GM21367 (cell line): ENCODE measurements around the gene OTOA.
"Not testable (repeated sequence)": the region's sequence is repeated elsewhere in the genome, so short reads cannot be mapped to it uniquely, and the experiment has no call there.

Experiments
- ATAC-seq: cut with Tn5 transposase; IDR thresholded peaks from one replicate; pipeline ENCODE4 v1.9.1; 2021; ENCODE audit not compliant: unreplicated experiment

OTOA gene

GRCh38 chr16:21639493-21639892, 24.3 kb upstream of the OTOA start:
- ATAC-seq, result no peak

- ATAC-seq, result no peak
These were observed 21.9 kb upstream of the OTOA start for GRCh38 chr16:21641916-21642315.

- no peak for ATAC-seq
These were observed 20.9 kb upstream of the OTOA start for GRCh38 chr16:21642861-21643260.

- no peak for ATAC-seq
These were observed 20.0 kb upstream of the OTOA start for GRCh38 chr16:21643785-21644184.

GRCh38 chr16:21644674-21645073, 19.1 kb upstream of the OTOA start:
- ATAC-seq, result no peak

GRCh38 chr16:21645261-21645721, 18.5 kb upstream of the OTOA start:
- no peak for ATAC-seq

- ATAC-seq, result no peak
These were observed 17.7 kb upstream of the OTOA start for GRCh38 chr16:21646091-21646490.

GRCh38 chr16:21646721-21647561, 16.8 kb upstream of the OTOA start:
- peak; percentile 81 for ATAC-seq

- no peak for ATAC-seq
These were observed 16.1 kb upstream of the OTOA start for GRCh38 chr16:21647562-21648164.

- not testable (repeated sequence) for ATAC-seq
These were observed 13.9 kb upstream of the OTOA start for GRCh38 chr16:21649826-21650406.

- no peak for ATAC-seq
These were observed 13.2 kb upstream of the OTOA start for GRCh38 chr16:21650521-21650920.

GRCh38 chr16:21651515-21651914, 12.3 kb upstream of the OTOA start:
- ATAC-seq, result no peak

- ATAC-seq, result no peak
These were observed 11.3 kb upstream of the OTOA start, which contains the start of gene IGSF6 for GRCh38 chr16:21652453-21652852. TSS of gene IGSF6 (minus strand) at chr16:21652608. CDS start at chr16:21652598, 10 bp downstream.

- ATAC-seq, result no peak
These were observed 10.2 kb upstream of the OTOA start for GRCh38 chr16:21653571-21653970.

- ATAC-seq, result no peak
These were observed 9.3 kb upstream of the OTOA start for GRCh38 chr16:21654466-21654865.

- no peak for ATAC-seq
These were observed 8.9 kb upstream of the OTOA start for GRCh38 chr16:21654881-21655280.

- no peak for ATAC-seq
These were observed 6.7 kb upstream of the OTOA start for GRCh38 chr16:21656795-21657768.

- ATAC-seq, result no peak
These were observed 4.6 kb upstream of the OTOA start for GRCh38 chr16:21659124-21659523.

- no peak for ATAC-seq
These were observed 1.2 kb downstream of the OTOA start for GRCh38 chr16:21664801-21665492.

GRCh38 chr16:21666772-21667171, 3.0 kb downstream of the OTOA start:
- no peak for ATAC-seq
